Measurements from ENCODE around the gene CCL14. TPM values are rescaled to one million over a fixed set of nuclear protein-coding genes. Genes with fewer than 3 reads are reported as not detected.
A peak's percentile ranks its signal among the peaks of the same experiment; 100 is the strongest.

Gene CCL14
- polyA plus RNA-seq, 1 of the 3 experiments (the other 2 are of a cell fraction) = not detected

DNA sequence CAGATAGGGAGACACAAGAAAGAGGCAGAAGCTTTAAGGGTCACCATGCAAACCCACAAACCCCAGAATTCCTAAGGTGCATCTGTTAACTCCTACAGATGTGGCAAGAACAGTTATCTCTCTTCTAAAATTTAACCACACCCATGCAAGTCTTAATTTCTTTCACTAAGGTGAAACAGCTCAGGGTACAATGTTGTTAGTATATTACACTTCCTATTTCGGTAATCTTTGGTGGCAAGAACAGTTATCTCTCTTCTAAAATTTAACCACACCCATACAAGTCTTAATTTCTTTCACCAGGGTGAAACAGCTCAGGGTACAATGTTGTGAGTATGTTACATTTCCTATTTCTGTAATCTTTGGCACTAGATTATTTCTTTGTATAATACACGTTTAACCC is 24.7 kb upstream of the CCL14 start:
- CTCF ChIA-PET = no interaction called here
- H3K27me3 ChIP-seq (ENCODE audit: insufficient read depth) = no peaks in the 10 kb centered on the region; the same call in 1 of the 2 replicates

DNA sequence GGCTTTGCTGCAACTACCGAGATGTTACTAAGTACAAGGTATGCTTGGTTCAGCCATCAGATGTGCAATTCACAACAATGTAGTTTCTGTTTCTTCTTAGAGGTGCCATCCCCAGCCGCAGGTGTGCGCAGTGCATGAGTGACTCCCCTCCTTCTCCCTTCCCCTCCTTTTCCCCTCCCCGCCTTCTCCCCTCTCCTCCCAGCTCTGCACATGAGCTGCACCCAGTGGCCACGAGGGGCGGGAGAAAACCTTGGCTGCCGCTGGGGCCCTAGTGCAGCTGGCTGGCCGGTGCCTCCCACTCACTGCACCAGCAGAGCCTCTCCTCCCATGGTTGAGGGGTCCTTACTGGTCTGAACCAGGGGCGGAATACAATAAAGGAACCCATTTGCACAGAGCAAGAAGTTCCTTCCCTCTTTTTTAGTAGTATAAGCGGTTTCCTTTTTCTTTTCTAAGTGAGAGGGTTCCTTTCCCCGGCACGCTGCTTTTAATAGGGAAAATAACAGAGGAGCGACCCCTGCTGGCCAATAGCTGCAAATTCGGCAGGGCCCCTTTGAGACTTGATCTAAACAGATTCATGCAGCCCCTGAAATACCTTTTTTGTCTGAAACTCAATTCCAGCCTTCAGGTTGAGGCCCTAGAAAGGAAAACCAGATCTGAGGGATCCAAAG is 22.6 kb upstream of the CCL14 start:
- Histone ChIP-seq H3K9me2 (no peaks in the 10 kb centered on the region), H3K27ac (ENCODE audit: low read depth in 2 of 2, low read length in 1 of 2) (no peak overlapping the region), H3K79me2 (ENCODE audit: insufficient read depth) (no peaks in the 10 kb centered on the region), H3K4me2 (no peak overlapping the region), H3K4me3 (ENCODE audit: low read depth in 2 of 2, low read length in 1 of 2) (no peak overlapping the region), H3K27me3 (ENCODE audit: insufficient read depth) (no peaks in the 10 kb centered on the region; the same call in 1 of the 2 replicates), H4K20me1 (ENCODE audit: insufficient read depth) (no peaks in the 10 kb centered on the region), H3F3A (replicated peaks; ENCODE audit: insufficient read depth) (no peaks in the 10 kb centered on the region), H3K9ac (no peak overlapping the region), H2AFZ (ENCODE audit: low read depth) (no peak overlapping the region), H3K4me1 (ENCODE audit: control insufficient read depth in 1 of 2, insufficient read depth in 2 of 2, low read depth in 1 of 2, low read length in 1 of 2) (no peaks in the 10 kb centered on the region), H3K36me3 (replicated peaks in 1 of 2; ENCODE audit: control insufficient read depth in 1 of 2, insufficient read depth in 2 of 2, low read length in 1 of 2) (no peaks in the 10 kb centered on the region), H3K9me3 (no peaks in the 10 kb centered on the region)
- peak; percentile 10 for DNase-seq
- TF ChIP-seq TEAD4 (IDR thresholded peaks at IDR 0.05; ENCODE audit: borderline replicate concordance, insufficient read depth) = no peak
- TF ChIP-seq, protein P1, sequence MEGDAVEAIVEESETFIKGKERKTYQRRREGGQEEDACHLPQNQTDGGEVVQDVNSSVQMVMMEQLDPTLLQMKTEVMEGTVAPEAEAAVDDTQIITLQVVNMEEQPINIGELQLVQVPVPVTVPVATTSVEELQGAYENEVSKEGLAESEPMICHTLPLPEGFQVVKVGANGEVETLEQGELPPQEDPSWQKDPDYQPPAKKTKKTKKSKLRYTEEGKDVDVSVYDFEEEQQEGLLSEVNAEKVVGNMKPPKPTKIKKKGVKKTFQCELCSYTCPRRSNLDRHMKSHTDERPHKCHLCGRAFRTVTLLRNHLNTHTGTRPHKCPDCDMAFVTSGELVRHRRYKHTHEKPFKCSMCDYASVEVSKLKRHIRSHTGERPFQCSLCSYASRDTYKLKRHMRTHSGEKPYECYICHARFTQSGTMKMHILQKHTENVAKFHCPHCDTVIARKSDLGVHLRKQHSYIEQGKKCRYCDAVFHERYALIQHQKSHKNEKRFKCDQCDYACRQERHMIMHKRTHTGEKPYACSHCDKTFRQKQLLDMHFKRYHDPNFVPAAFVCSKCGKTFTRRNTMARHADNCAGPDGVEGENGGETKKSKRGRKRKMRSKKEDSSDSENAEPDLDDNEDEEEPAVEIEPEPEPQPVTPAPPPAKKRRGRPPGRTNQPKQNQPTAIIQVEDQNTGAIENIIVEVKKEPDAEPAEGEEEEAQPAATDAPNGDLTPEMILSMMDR (IDR thresholded peaks at IDR 0.05) = peak; percentile 57
- POLR2A ChIA-PET = no interaction called here
- WGBS (ENCODE audit: low lambda C conversion rate) = 27% methylated on average over 14 of the region's 14 CpGs
- CTCF ChIA-PET = no interaction called here

More for the DNA sequence above, 24.7 kb upstream of the CCL14 start:
- no peaks in the 10 kb centered on the region for H3K9me3 ChIP-seq
- DNase-seq = no peak
- H3K9ac ChIP-seq = no peak overlapping the region
- H3K9me2 ChIP-seq = no peaks in the 10 kb centered on the region
- no peak overlapping the region for H3K27ac ChIP-seq (ENCODE audit: low read depth in 2 of 2, low read length in 1 of 2)
- WGBS (ENCODE audit: low lambda C conversion rate) = 1% methylated on average over 2 of the region's 2 CpGs
- H3K36me3 ChIP-seq (replicated peaks in 1 of 2; ENCODE audit: control insufficient read depth in 1 of 2, insufficient read depth in 2 of 2, low read length in 1 of 2) = no peaks in the 10 kb centered on the region
- no peaks in the 10 kb centered on the region for H3K4me1 ChIP-seq (ENCODE audit: control insufficient read depth in 1 of 2, insufficient read depth in 2 of 2, low read depth in 1 of 2, low read length in 1 of 2)
- TF ChIP-seq RXRA (IDR thresholded peaks at IDR 0.05; ENCODE audit: borderline replicate concordance, low read depth) (no peak), MEF2A (IDR thresholded peaks at IDR 0.05; ENCODE audit: borderline replicate concordance, low read depth) (no peak), SIN3A (IDR thresholded peaks at IDR 0.05; ENCODE audit: borderline replicate concordance, low read depth, low read length) (no peak)
- TF ChIP-seq, protein P2, sequence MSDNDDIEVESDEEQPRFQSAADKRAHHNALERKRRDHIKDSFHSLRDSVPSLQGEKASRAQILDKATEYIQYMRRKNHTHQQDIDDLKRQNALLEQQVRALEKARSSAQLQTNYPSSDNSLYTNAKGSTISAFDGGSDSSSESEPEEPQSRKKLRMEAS (IDR thresholded peaks at IDR 0.05; ENCODE audit: low read depth) = no peak
- no peaks in the 10 kb centered on the region for H4K20me1 ChIP-seq (ENCODE audit: insufficient read depth)
- no peaks in the 10 kb centered on the region for H3F3A ChIP-seq (replicated peaks; ENCODE audit: insufficient read depth)
- no peaks in the 10 kb centered on the region for H3K79me2 ChIP-seq (ENCODE audit: insufficient read depth)
- no peak overlapping the region for H3K4me3 ChIP-seq (ENCODE audit: low read depth in 2 of 2, low read length in 1 of 2)
- POLR2A ChIA-PET = no interaction called here
- H3K4me2 ChIP-seq = no peak overlapping the region
- H2AFZ ChIP-seq (ENCODE audit: low read depth) = no peak overlapping the region

DNA sequence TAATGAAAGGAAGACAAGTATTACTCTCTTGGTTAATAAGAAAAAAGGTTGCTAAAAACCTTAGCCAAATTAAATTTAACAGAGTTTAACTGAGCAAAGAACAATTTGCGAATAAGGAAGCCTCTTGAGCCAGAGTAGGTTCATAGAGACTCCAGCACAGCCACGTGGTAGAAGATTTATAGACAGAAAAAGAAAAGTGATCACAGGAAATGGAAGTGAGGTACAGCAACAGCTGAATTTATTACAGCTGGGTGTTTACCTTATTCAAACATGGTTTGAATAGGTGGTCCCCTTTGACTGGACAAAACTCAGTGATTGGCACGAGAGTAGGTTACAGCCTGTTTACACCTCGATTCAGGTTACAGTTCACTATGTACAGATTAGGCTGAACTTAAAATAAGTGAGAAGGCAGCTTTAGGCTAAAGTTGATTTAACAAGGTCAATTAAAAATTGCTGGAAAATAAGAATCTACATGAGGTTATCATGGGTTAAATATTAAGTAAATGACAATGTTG is 18.1 kb upstream of the CCL14 start:
- CTCF ChIA-PET = interaction anchor here (1.0 to 1.2 kb wide), 2 partner anchors 33 to 68 kb away, joined by 3 to 4 read pairs; no protein-coding TSS in a partner anchor
- H3K36me3 ChIP-seq (replicated peaks in 1 of 2; ENCODE audit: control insufficient read depth in 1 of 2, insufficient read depth in 2 of 2, low read length in 1 of 2) = no peaks in the 10 kb centered on the region
- TF ChIP-seq CHD2 (IDR thresholded peaks at IDR 0.05; ENCODE audit: low read length, partially characterized antibody) (no peak), RXRA (IDR thresholded peaks at IDR 0.05; ENCODE audit: borderline replicate concordance, low read depth) (no peak), ELF1 (IDR thresholded peaks at IDR 0.05) (no peak), RCOR1 (IDR thresholded peaks at IDR 0.05; ENCODE audit: low read length) (no peak)
- TF ChIP-seq, protein P3, sequence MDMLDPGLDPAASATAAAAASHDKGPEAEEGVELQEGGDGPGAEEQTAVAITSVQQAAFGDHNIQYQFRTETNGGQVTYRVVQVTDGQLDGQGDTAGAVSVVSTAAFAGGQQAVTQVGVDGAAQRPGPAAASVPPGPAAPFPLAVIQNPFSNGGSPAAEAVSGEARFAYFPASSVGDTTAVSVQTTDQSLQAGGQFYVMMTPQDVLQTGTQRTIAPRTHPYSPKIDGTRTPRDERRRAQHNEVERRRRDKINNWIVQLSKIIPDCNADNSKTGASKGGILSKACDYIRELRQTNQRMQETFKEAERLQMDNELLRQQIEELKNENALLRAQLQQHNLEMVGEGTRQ (IDR thresholded peaks at IDR 0.05; ENCODE audit: borderline replicate concordance, low read depth, low read length) = no peak

More for the DNA sequence above, 18.1 kb upstream of the CCL14 start:
- Histone ChIP-seq H3K9me2 (no peaks in the 10 kb centered on the region), H3K4me2 (no peak overlapping the region), H3K9me3 (no peaks in the 10 kb centered on the region), H3K4me1 (ENCODE audit: control insufficient read depth in 1 of 2, insufficient read depth in 2 of 2, low read depth in 1 of 2, low read length in 1 of 2) (no peaks in the 10 kb centered on the region), H4K20me1 (ENCODE audit: insufficient read depth) (no peaks in the 10 kb centered on the region), H3K27me3 (ENCODE audit: insufficient read depth) (no peaks in the 10 kb centered on the region; the same call in 1 of the 2 replicates), H3K27ac (ENCODE audit: low read depth in 2 of 2, low read length in 1 of 2) (no peak overlapping the region), H3K79me2 (ENCODE audit: insufficient read depth) (no peaks in the 10 kb centered on the region), H3K4me3 (ENCODE audit: low read depth in 2 of 2, low read length in 1 of 2) (no peak overlapping the region), H3K9ac (no peak overlapping the region), H2AFZ (ENCODE audit: low read depth) (no peak overlapping the region), H3F3A (replicated peaks; ENCODE audit: insufficient read depth) (no peaks in the 10 kb centered on the region)
- WGBS (ENCODE audit: low lambda C conversion rate) = 6% methylated on average over 4 of the region's 4 CpGs
- no peak for DNase-seq
- POLR2A ChIA-PET = interaction anchor here (0.7 kb wide), 1 partner anchor 62 kb away, joined by 5 read pairs; no protein-coding TSS in a partner anchor

All from SK-N-SH (cell line).